OCI-LY7 (cell line): ENCODE data around the gene ANAPC15. TPM values are rescaled to one million over a fixed set of nuclear protein-coding genes. Genes with fewer than 3 reads are reported as not detected.
"Not testable (repeated sequence)": the region's sequence is repeated elsewhere in the genome, so short reads cannot be mapped to it uniquely, and the experiment has no call there.

Source experiments
- BruUV-seq: library from RNA; stranded (reverse); fragments of 400-500 nt; replicated peaks from 2 replicates; lab custom pipeline; 2021; lab: Mats Ljungman, UMichigan
- CTCF ChIA-PET: fragments of 300-600 bp; sonication (Branson Sonifier 250); formaldehyde crosslinking; loops from one replicate; lab custom pipeline; 2022; ENCODE audit warnings: antibody characterized with exemption; ENCODE audit not compliant: unreplicated experiment; lab: Charles Lee
- POLR2A ChIA-PET: fragments of 300-600 bp; sonication (Branson Sonifier 250); formaldehyde crosslinking; loops from one replicate; lab custom pipeline; 2022; ENCODE audit warnings: antibody characterized with exemption; lab: Charles Lee
- DNase-seq: peaks from one replicate; pipeline ENCODE4 v3.0.0-alpha.2; 2015; ENCODE audit warnings: low spot score
- H2AFZ ChIP-seq: fragments of 200-600 bp; sonication (generic), shearing (Covaris generic); 2 replicates; pipeline ENCODE4 v1.6.1; 2014; ENCODE audit warnings: mild to moderate bottlenecking, antibody characterized with exemption, low read length, moderate library complexity
- H3K27ac ChIP-seq: fragments of 200-600 bp; sonication (generic); 2 replicates; pipeline ENCODE4 v1.5.1; 2014; ENCODE audit warnings: mixed run types, low read depth, mild to moderate bottlenecking, moderate library complexity, low read length, inconsistent platforms; ENCODE audit not compliant: poor library complexity, severe bottlenecking
- H3K36me3 ChIP-seq: fragments of 200-600 bp; sonication (generic); 2 replicates; pipeline ENCODE4 v1.6.1; 2014; ENCODE audit warnings: mild to moderate bottlenecking, antibody characterized with exemption, low read length, moderate library complexity, mixed read lengths; ENCODE audit not compliant: insufficient read depth
- H3K4me1 ChIP-seq: fragments of 200-600 bp; sonication (generic); 2 replicates; pipeline ENCODE4 v1.5.1; 2014; ENCODE audit warnings: mild to moderate bottlenecking, low read length; ENCODE audit not compliant: insufficient read depth, poor library complexity, severe bottlenecking
- H3K4me2 ChIP-seq: fragments of 200-600 bp; sonication (generic); 2 replicates; pipeline ENCODE4 v1.6.1; 2014; ENCODE audit warnings: mild to moderate bottlenecking, low read length
- H3K4me3 ChIP-seq: fragments of 200-600 bp; sonication (generic); 2 replicates; pipeline ENCODE4 v1.5.1; 2014; ENCODE audit warnings: mild to moderate bottlenecking, low read depth, low read length; ENCODE audit not compliant: poor library complexity, severe bottlenecking
- H3K79me2 ChIP-seq: fragments of 200-600 bp; sonication (generic); 2 replicates; pipeline ENCODE4 v1.6.1; 2016; ENCODE audit warnings: low read depth, mild to moderate bottlenecking, low read length, moderate library complexity, mixed read lengths; ENCODE audit not compliant: insufficient read depth
- H3K9me2 ChIP-seq: fragments of 200-600 bp; sonication (generic); 2 replicates; pipeline ENCODE4 v1.6.1; 2016; ENCODE audit warnings: mild to moderate bottlenecking, low read length, mixed read lengths; ENCODE audit not compliant: insufficient read depth
- H3K9me3 ChIP-seq: fragments of 200-600 bp; sonication (generic); 2 replicates; pipeline ENCODE4 v1.6.1; 2014; ENCODE audit warnings: mild to moderate bottlenecking, mixed run types, low read length, mixed read lengths
- H4K20me1 ChIP-seq: fragments of 200-600 bp; sonication (generic); 2 replicates; pipeline ENCODE4 v1.6.1; 2014; ENCODE audit warnings: mild to moderate bottlenecking, antibody characterized with exemption, low read length, moderate library complexity, mixed read lengths; ENCODE audit not compliant: insufficient read depth
- CTCF ChIP-seq: fragments of 200-600 bp; sonication (generic); conservative IDR thresholded peaks from 2 replicates; pipeline ENCODE4 v1.5.1; 2014; ENCODE audit warnings: mild to moderate bottlenecking, antibody characterized with exemption, low read length, moderate library complexity, mixed read lengths
- EZH2phosphoT487 ChIP-seq: fragments of 200-600 bp; sonication (generic); IDR thresholded peaks from 2 replicates; pipeline ENCODE4 v1.6.1; 2018; ENCODE audit warnings: low read depth, borderline replicate concordance, mild to moderate bottlenecking, mixed run types, antibody characterized with exemption, low read length, moderate library complexity, mixed read lengths
- intact Hi-C: fragments of 100-400 bp; cut with micrococcal nuclease; formaldehyde crosslinking; loops from one replicate; pipeline ENCODE4 v1.10.0; 2022; ENCODE audit not compliant: unreplicated experiment
- total RNA-seq, 2 experiments: library from RNA; depleted of rRNA in 1 of 2; stranded (reverse); fragments of >200 nt in 1 of 2; shearing (Covaris generic) in 1 of 2; gene quantifications; 2 replicates each; pipeline ENCODE4 v1.2.3, GENCODE V29; 2014 to 2022

ANAPC15 gene
- total RNA-seq, 2 experiments from 2014 or later = 48.2 to 62.4 TPM

GRCh38 chr11:72142086-72142485 lies 29.6 kb upstream of the ANAPC15 start:
- H3K27ac ChIP-seq, H4K20me1 ChIP-seq, H3K4me3 ChIP-seq, H3K9me3 ChIP-seq, H2AFZ ChIP-seq, H3K79me2 ChIP-seq, H3K9me2 ChIP-seq, CTCF ChIA-PET, POLR2A ChIA-PET, H3K4me2 ChIP-seq, H3K36me3 ChIP-seq, DNase-seq, intact Hi-C loops, H3K4me1 ChIP-seq, BruUV-seq: not testable (repeated sequence)

- POLR2A ChIA-PET = no interaction called here
- H3K36me3 ChIP-seq = no peaks in the 10 kb centered on the region
- intact Hi-C loops = no loop called here
- H3K4me2 ChIP-seq = no peak overlapping the region
- CTCF ChIA-PET = no interaction called here
- no peaks in the 10 kb centered on the region for H3K9me3 ChIP-seq
- H3K9me2 ChIP-seq = no peaks in the 10 kb centered on the region
- no peak overlapping the region for H3K27ac ChIP-seq
- H2AFZ ChIP-seq = no peak overlapping the region
- H3K4me1 ChIP-seq = no peaks in the 10 kb centered on the region
- TF ChIP-seq EZH2phosphoT487 (no peak), CTCF (no peak)
- DNase-seq = no peak
- H3K79me2 ChIP-seq = no peaks in the 10 kb centered on the region
- H4K20me1 ChIP-seq = no peaks in the 10 kb centered on the region
- H3K4me3 ChIP-seq = no peak overlapping the region
- no TSS peak for BruUV-seq
Measured at GRCh38 chr11:72141066-72141465, 28.6 kb upstream of the ANAPC15 start.

DNA sequence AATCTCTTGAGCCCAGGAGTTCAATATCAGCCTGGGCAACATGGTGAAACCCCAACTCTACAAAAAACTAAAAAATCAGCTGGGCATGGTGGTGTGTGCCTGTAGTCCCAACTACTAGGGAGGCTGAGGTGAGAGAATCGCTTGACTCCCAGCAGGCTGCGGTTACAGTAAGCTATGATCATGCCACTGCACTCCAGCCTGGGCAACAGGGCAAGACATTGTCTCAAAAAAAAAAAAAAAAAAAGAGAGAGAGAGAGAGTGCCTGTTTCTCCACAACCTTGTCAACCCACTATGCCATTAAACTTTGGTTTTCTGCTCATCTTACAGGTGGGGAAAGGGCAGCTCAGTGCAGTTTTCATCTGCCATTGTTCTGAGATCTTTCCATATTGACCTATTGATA lies 28.2 kb upstream of the ANAPC15 start:
- no peaks in the 10 kb centered on the region for H4K20me1 ChIP-seq
- POLR2A ChIA-PET = interaction anchor here (0.7 kb wide), 1 partner anchor 394 kb away, joined by 6 read pairs; no protein-coding TSS in a partner anchor
- no peak overlapping the region for H3K4me3 ChIP-seq
- no TSS peak for BruUV-seq
- no peaks in the 10 kb centered on the region for H3K36me3 ChIP-seq
- H2AFZ ChIP-seq = no peak overlapping the region
- intact Hi-C loops = no loop called here
- CTCF ChIA-PET = no interaction called here
- no peaks in the 10 kb centered on the region for H3K79me2 ChIP-seq
- no peaks in the 10 kb centered on the region for H3K4me1 ChIP-seq
- H3K9me2 ChIP-seq = no peaks in the 10 kb centered on the region
- no peaks in the 10 kb centered on the region for H3K9me3 ChIP-seq
- TF ChIP-seq CTCF = no peak
- TF ChIP-seq EZH2phosphoT487 = no peak
- no peak overlapping the region for H3K27ac ChIP-seq
- DNase-seq = no peak
- no peak overlapping the region for H3K4me2 ChIP-seq
